SU-DHL-6 (cell line): ENCODE measurements around the gene TSPAN32.

Experiments
- EZH2phosphoT487 ChIP-seq: fragments of 200-600 bp; sonication (generic), shearing (Covaris generic); conservative IDR thresholded peaks from 2 replicates; pipeline ENCODE4 v1.6.1; 2018; ENCODE audit warnings: mild to moderate bottlenecking, antibody characterized with exemption, low read length, moderate library complexity, mixed read lengths
- TF ChIP-seq, protein P1 (sequence below): fragments of 200-600 bp; sonication (generic); IDR thresholded peaks from one replicate; pipeline ENCODE4 v1.5.1; 2017; ENCODE audit warnings: antibody characterized with exemption, mild to moderate bottlenecking, low read length, moderate library complexity; ENCODE audit not compliant: insufficient read depth, poor library complexity, severe bottlenecking

DNA sequence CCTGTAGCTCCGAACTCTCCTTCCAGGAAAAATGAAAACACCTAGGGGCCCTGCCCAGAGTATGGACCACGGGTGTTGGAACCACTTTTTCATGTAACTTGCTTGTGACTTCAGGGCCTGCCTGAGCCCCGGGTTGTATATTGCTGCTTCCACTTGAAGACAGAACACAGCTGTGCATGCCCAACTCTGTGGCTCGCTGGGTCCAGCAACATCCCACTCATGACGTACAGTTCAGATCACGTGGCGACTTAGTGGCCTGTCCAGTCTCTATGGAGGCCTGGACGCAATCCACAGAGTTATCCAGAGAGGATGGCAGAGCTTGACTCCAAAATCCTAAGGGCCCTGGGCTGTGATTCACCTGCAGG is 6.9 kb upstream of the TSPAN32 start:
- TF ChIP-seq, protein P1, sequence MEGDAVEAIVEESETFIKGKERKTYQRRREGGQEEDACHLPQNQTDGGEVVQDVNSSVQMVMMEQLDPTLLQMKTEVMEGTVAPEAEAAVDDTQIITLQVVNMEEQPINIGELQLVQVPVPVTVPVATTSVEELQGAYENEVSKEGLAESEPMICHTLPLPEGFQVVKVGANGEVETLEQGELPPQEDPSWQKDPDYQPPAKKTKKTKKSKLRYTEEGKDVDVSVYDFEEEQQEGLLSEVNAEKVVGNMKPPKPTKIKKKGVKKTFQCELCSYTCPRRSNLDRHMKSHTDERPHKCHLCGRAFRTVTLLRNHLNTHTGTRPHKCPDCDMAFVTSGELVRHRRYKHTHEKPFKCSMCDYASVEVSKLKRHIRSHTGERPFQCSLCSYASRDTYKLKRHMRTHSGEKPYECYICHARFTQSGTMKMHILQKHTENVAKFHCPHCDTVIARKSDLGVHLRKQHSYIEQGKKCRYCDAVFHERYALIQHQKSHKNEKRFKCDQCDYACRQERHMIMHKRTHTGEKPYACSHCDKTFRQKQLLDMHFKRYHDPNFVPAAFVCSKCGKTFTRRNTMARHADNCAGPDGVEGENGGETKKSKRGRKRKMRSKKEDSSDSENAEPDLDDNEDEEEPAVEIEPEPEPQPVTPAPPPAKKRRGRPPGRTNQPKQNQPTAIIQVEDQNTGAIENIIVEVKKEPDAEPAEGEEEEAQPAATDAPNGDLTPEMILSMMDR = no peak
- no peak for TF ChIP-seq EZH2phosphoT487
